NK-92 (cell line): ENCODE results near the gene MAP2K7.
"Not testable (repeated sequence)": the region's sequence is repeated elsewhere in the genome, so short reads cannot be mapped to it uniquely, and the experiment has no call there.

Experiments used
- DNase-seq: peaks from one replicate; lab custom pipeline; 2025; ENCODE audit not compliant: unreplicated experiment; lab: John Stamatoyannopoulos, UW

Gene MAP2K7

GRCh38 chr19:7903244-7904073, at the start of gene MAP2K7:
MAP2K7 (plus strand) TSS chr19:7903877; CDS start chr19:7903945, 68 bp downstream.
- DNase-seq: peak; percentile 100

GRCh38 chr19:7855426-7856108, 48.1 kb upstream of the MAP2K7 start:
- DNase-seq: no peak

GRCh38 chr19:7856109-7856591, 47.5 kb upstream of the MAP2K7 start:
- DNase-seq: no peak

GRCh38 chr19:7856679-7857663, 46.7 kb upstream of the MAP2K7 start:
- no peak for DNase-seq

- no peak for DNase-seq
Observed at GRCh38 chr19:7857727-7858108, 46.0 kb upstream of the MAP2K7 start.

GRCh38 chr19:7858109-7858770, 45.4 kb upstream of the MAP2K7 start:
- DNase-seq: no peak

- DNase-seq: not testable (repeated sequence)
Observed at GRCh38 chr19:7859087-7859486, 44.6 kb upstream of the MAP2K7 start.

- DNase-seq: no peak
Observed at GRCh38 chr19:7859831-7860713, 43.6 kb upstream of the MAP2K7 start.

- no peak for DNase-seq
Observed at GRCh38 chr19:7860714-7861618, 42.7 kb upstream of the MAP2K7 start.

- no peak for DNase-seq
Observed at GRCh38 chr19:7861619-7862412, 41.9 kb upstream of the MAP2K7 start.

GRCh38 chr19:7862413-7862951, 41.2 kb upstream of the MAP2K7 start:
- DNase-seq: no peak

- no peak for DNase-seq
Observed at GRCh38 chr19:7863157-7863970, 40.3 kb upstream of the MAP2K7 start.

- no peak for DNase-seq
Observed at GRCh38 chr19:7863971-7864689, 39.5 kb upstream of the MAP2K7 start.

GRCh38 chr19:7864690-7865074, 39.0 kb upstream of the MAP2K7 start:
- DNase-seq: no peak

- no peak for DNase-seq
Observed at GRCh38 chr19:7865262-7865911, 38.3 kb upstream of the MAP2K7 start.
